ENCODE measurements around the gene FOXR1. TPM values are rescaled to one million over a fixed set of nuclear protein-coding genes. Genes with fewer than 3 reads are reported as not detected.

The FOXR1 gene
- total and polyA plus RNA-seq, 2 donors (not counting 3 experiments of a cell fraction or from before 2014, with no cell fraction given), result not detected

DNA sequence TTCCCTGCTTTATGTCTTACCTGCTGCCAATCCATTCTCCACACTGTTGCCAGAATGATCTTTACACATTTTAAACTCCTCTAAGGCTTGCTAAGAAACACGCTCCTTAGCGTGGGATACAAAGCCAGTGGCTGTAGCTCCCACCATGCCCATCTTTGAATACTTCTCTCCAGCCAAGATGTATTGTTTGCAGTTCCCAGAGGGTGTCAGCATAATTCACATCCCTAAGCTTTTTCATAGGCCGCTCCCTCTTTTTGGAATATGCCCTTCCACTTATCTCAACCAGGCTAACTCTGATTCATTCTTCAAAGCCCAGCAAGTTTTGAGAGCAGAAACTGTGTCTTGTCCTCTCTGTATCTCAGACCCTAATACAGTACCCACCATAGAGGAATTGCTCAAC lies 23.6 kb upstream of the FOXR1 start:
- Histone ChIP-seq H3K4me3 (replicated peaks in 1 of 3; ENCODE audit: insufficient read depth in 1 of 3, low read depth in 1 of 3, low read length in 3 of 3) (no peak overlapping the region), H4K20me1 (replicated peaks; ENCODE audit: control insufficient read depth, extremely low read depth, insufficient read depth, low read length) (no peaks in the 10 kb centered on the region), H3K9ac (replicated peaks; ENCODE audit: extremely low read depth, insufficient read depth, low read length) (no peak overlapping the region), H3K79me2 (ENCODE audit: control insufficient read depth, insufficient read depth, low read length) (no peaks in the 10 kb centered on the region), H3K4me2 (ENCODE audit: insufficient read depth, low read length) (no peak overlapping the region), H3K36me3 (ENCODE audit: control insufficient read depth in 2 of 2, extremely low read depth in 1 of 2, insufficient read depth in 2 of 2, low read length in 2 of 2) (no peaks in the 10 kb centered on the region), H3K27me3 (ENCODE audit: control insufficient read depth in 2 of 2, insufficient read depth in 2 of 2, low read length in 2 of 2) (peaks cover 7 to 9% of the 10 kb centered on the region in 2 experiments), H3K27ac (ENCODE audit: insufficient read depth, low read depth, low read length) (no peak overlapping the region), H3K9me1 (replicated peaks; ENCODE audit: control insufficient read depth, extremely low read depth, insufficient read depth, low read length) (no peaks in the 10 kb centered on the region), H3K4me1 (ENCODE audit: control insufficient read depth, extremely low read depth, insufficient read depth, low read length) (no peaks in the 10 kb centered on the region), H2AFZ (ENCODE audit: low read depth, low read length) (no peak overlapping the region), H3K9me3 (replicated peaks; ENCODE audit: control insufficient read depth, insufficient read depth, low read length) (no peaks in the 10 kb centered on the region)
- no peak for TF ChIP-seq FOS (IDR thresholded peaks at IDR 0.05; ENCODE audit: borderline replicate concordance, insufficient read depth, low read length)
- no peak for TF ChIP-seq GATA2 (IDR thresholded peaks at IDR 0.05; ENCODE audit: insufficient read depth, insufficient read length, low read depth, low read length)
- no peak for TF ChIP-seq POLR2AphosphoS5 (IDR thresholded peaks at IDR 0.05; ENCODE audit: insufficient read depth, low read depth, low read length)
- no peak for TF ChIP-seq POLR2A (IDR thresholded peaks at IDR 0.05; ENCODE audit: low read depth, low read length)
- TF ChIP-seq, protein P1, sequence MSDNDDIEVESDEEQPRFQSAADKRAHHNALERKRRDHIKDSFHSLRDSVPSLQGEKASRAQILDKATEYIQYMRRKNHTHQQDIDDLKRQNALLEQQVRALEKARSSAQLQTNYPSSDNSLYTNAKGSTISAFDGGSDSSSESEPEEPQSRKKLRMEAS (IDR thresholded peaks at IDR 0.05; ENCODE audit: insufficient read depth, insufficient read length), result no peak
- TF ChIP-seq EZH2 (IDR thresholded peaks at IDR 0.05; ENCODE audit: borderline replicate concordance, low read depth, low read length, severe bottlenecking), result no peak
- TF ChIP-seq, protein P2, sequence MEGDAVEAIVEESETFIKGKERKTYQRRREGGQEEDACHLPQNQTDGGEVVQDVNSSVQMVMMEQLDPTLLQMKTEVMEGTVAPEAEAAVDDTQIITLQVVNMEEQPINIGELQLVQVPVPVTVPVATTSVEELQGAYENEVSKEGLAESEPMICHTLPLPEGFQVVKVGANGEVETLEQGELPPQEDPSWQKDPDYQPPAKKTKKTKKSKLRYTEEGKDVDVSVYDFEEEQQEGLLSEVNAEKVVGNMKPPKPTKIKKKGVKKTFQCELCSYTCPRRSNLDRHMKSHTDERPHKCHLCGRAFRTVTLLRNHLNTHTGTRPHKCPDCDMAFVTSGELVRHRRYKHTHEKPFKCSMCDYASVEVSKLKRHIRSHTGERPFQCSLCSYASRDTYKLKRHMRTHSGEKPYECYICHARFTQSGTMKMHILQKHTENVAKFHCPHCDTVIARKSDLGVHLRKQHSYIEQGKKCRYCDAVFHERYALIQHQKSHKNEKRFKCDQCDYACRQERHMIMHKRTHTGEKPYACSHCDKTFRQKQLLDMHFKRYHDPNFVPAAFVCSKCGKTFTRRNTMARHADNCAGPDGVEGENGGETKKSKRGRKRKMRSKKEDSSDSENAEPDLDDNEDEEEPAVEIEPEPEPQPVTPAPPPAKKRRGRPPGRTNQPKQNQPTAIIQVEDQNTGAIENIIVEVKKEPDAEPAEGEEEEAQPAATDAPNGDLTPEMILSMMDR (IDR thresholded peaks at IDR 0.05; ENCODE audit: extremely low read depth in 1 of 2, insufficient read depth in 1 of 2, low read depth in 1 of 2, low read length in 2 of 2), result no peak
- TF ChIP-seq JUN (IDR thresholded peaks at IDR 0.05; ENCODE audit: borderline replicate concordance, insufficient read depth, insufficient read length, low read depth), result no peak
- no peak for TF ChIP-seq MYC (IDR thresholded peaks at IDR 0.05; ENCODE audit: low read depth, low read length)
- dilution Hi-C loops (cut with MboI; ENCODE audit: extremely low pct_ligation_motif_present, low sequenced_read_pairs), result no loop called here
- CTCF ChIA-PET, result interaction anchor here (0.8 to 1.6 kb wide), 2 partner anchors 8 to 17 kb away, joined by 3 to 6 read pairs; partner anchors contain the start of gene UPK2
- intact Hi-C loops (cut with micrococcal nuclease), result no loop called here
- DNase-seq (ENCODE audit: low read depth, low spot score) (no peak), FAIRE-seq (no peak)
- BruUV-seq (replicated peaks), result no TSS peak
- POLR2A ChIA-PET, result no interaction called here

All from endothelial cell of umbilical vein (primary cell).